SKM-1 (cell line): Measurements from ENCODE around the gene ATG4B.

ENCODE experiments used
- DNase-seq: peaks from one replicate; lab custom pipeline; 2025; ENCODE audit not compliant: unreplicated experiment; lab: John Stamatoyannopoulos, UW

The ATG4B gene

GRCh38 chr2:241680827-241681599 lies 43.5 kb downstream of the ATG4B start:
- no peak for DNase-seq

- DNase-seq: no peak
These were observed 48.8 kb downstream of the ATG4B start for GRCh38 chr2:241686324-241686649.

DNA sequence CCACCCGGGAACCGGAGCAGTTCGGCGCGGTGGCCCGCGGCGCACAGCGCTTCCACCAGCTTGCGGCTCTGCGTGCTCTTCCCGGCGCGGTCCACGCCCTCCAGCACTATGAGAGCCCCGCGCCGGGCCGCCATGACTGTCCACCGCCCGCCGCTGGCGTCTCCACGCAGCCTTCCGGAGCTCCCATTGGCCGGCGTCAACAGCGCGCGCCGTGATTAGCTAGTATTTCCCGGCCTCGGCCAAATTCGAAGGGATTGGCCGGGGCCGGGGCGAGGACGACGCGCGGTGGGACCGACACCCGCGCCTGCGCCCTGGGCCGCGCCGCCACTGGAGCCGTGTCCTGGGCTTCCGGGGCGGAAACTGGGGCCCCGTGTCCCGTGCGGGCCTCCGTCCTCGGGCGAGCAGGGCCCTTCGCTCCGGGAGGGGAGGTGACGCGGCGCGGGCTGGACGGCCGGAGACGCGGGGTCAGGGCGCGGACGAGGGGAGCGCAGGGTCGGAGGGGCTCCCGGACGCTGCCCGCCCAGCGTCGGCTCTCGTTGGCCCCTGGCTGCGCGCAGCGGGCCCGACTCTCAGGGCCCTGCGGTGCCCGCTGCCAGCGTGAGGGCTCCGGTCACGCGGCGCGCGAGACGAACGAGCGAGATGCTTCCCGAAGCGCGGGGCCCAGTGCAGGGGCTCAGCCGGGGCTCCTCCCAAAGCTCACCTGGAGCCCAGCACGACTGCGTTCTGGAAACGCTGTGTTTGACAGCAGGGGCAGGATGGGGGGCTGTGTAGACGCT lies 49.3 kb downstream of the ATG4B start, which contains the start of gene DTYMK:
Gene DTYMK (minus strand): TSS at position 166 of the 776 bp plus-strand sequence. CDS start 32 bp downstream, at position 134.
- peak; percentile 86 for DNase-seq

DNA sequence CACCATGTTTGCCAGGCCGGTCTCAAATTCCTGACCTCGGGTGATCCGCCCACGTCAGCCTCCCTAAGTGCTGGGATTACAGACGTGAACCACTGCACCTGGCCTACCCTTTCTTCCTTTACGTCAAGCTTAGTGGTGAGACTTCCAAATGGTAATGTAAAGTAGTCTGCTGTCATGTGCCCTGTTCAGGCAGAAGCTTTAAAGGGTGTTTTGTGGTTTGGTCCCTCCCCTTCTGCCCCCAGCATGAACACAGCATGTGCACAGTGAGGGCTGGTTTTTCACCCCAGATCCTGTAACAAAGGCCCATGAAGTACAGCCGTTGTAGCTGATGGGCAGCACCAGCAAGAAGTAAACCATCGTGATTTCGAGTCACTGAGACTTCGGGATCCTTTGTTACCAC lies 51.8 kb downstream of the ATG4B start:
- no peak for DNase-seq

DNA sequence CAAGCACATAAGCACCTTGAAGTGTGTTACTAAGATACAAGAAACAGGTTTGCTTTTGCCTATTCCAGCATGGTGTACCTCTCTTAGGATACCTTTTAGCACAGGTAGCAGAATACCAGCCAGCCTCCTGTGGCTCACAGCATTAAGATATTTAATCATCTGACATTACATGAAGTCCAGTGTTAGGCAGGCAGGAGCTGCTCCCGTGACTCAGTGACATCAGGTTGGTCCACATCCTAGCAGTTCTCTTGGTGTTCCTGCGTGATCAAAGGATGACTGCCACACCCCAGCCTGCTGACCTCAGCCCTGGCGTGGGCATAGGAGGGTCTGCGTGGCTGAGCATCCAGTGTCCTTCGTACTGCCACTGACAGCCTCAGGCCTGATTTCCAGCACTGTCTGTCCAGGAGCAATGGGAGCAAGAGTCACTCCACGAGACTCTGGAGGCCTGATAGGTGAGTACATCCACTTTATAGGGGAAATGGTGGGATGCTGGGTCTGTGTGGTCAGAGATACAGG lies 52.8 kb downstream of the ATG4B start:
- no peak for DNase-seq

- no peak for DNase-seq
These were observed 55.0 kb downstream of the ATG4B start for GRCh38 chr2:241692448-241692847.

- no peak for DNase-seq
These were observed 58.2 kb downstream of the ATG4B start for GRCh38 chr2:241695651-241696050.

DNA sequence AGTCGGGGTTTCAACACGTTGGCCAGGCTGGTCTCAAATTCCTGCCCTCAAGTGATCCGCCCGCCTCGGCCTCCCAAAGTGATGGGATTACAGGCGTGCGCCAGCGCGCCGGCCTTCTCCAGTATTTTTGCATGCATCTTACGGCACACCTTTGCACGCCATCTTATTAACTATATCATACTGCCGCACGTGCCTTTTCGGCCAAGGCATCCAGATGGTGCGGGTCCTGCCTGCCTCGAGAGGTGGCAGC lies 63.6 kb downstream of the ATG4B start:
- DNase-seq: no peak

GRCh38 chr2:241701399-241702154 lies 64.1 kb downstream of the ATG4B start, which contains the start of gene ING5:
ING5 (plus strand) TSS chr2:241702039; CDS start chr2:241702066, 27 bp downstream.
- peak; percentile 79 for DNase-seq

DNA sequence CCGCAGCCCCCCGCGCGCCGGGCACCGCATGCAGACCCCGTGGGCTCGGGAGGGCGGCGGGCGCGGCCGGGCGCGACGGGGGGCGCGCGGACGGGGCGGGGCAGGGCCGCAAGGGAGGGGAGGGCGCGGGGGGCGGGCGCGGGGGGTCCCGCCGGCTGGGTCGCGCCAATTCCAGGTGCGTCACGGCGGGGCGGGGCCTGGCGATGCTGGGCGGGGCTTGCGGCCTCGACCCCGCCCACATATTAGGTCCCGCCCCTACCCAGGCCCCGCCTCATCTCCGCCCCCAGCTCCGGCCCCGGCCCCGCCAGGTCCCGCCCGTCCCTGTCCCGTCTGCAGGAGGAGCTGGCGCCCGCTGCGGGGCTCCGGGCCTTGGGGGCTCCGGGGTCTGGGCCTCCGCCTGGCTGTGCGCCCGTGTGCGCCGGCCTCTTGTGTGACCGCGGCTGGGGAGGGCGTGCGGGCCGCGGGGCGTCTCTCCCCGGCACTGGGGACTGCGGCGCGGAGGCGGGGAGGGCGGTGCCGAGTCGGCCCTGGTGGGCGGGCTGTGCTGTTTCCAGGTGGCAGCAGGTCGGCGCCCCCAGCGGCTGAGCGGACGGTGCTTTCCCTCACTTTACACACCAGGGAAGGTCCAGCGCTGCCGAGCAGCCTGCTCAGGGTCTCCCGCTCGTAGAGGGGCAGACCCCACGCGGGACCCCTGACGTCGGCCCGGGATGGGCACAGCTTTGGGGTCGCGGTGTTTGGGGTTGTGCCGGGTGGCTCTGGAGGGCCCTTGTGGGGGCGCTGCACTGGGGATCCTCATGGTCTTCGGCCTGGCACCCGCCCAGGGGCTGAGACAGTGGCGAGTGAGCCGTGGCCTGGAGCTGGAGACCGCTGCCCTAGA lies 64.9 kb downstream of the ATG4B start:
- peak; percentile 47 for DNase-seq

DNA sequence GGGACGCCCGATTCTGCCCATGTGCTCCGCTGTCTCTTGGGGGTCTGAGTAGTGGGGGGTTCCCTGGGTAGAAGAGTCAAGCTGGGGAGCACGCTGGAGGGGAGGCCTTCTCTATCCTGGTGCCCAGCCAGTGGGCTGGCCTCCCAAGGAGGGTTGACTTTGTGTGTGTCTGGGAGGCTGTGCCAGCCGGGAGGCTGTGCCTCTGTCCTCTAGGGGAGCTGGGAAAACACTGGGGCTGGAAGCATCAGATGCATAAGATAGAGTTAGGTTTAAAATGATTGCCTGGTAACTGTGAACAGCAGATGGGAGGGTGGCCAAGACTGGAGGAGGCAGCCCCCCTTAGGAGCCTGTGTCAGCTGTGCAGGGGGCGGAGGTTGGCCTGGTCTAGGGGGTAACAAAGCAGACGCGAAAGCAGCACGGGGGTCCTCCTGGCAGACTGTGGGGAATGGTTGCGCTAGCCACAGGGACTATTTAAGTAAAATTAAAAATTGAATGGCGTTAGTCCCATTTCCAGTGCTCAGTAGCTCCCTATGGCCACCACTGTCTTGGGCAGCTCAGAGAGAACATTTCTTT lies 65.6 kb downstream of the ATG4B start:
- DNase-seq: no peak

- DNase-seq: no peak
These were observed 69.0 kb downstream of the ATG4B start for GRCh38 chr2:241706537-241706936.

- no peak for DNase-seq
These were observed 71.4 kb downstream of the ATG4B start for GRCh38 chr2:241708879-241709278.

- DNase-seq: no peak
These were observed 81.6 kb downstream of the ATG4B start for GRCh38 chr2:241719093-241719492.

DNA sequence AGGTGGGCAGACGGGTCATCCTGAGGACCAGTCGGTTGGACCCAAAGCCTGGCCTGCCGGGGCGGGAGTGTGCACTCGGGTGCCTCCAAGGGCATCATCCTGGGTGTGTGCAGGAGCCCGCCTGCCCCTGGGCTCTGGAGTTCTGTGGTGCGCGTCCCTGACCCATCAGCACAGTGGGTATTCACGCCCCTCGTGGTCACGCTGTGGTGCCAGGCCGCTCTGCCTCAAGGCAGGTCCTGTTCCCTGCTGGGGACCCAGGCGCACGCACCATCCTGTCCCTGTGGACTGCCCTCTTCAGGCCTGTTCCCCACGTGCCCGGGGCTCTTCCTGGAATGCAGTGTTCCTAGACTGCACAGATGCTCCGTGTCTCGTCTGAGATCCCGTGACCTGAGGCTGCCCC lies 82.6 kb downstream of the ATG4B start:
- no peak for DNase-seq

- no peak for DNase-seq
These were observed 83.1 kb downstream of the ATG4B start for GRCh38 chr2:241720560-241720959.

DNA sequence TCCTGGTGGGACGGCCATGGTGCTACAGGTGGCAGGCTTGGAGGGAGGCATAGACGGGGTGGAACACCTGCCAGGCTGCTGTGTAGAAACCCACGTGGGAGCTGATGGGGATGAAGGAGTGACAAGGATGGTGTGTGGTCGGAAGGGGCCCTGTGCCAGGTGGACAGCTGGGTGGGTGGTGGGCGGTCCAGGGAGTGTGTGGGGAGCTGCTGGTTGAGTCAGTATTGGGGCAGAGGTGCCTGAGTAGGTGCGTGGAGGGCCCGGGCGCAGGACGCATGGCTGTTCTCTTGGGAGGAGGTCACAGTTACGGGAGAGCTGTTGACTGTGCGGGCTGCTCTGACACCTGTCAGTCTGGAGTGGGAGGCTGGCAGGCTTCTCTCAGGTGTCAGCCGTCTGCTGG lies 84.4 kb downstream of the ATG4B start:
- DNase-seq: no peak

DNA sequence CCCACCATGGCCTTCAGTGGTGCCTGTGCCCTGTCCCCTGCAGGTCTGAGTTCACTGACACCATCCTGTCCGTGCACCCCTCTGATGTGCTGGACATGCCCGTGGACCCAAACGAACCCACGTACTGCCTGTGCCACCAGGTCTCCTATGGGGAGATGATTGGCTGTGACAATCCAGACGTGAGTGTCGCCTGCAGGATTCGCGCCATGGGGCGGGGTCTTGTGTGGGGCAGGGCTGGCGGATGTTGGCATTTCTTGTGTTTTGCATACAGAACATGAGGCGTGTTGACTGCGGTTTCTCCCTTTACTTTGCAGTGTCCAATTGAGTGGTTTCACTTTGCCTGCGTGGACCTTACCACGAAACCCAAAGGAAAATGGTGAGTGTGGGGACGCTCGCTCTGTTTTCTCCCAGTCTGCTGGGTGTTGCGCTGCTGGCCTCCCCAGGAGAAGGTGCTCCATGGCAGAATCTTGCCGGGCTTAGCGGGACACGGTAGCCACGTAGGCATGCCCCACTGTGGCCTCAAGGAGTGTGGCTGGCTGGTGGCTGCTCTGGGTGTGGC lies 85.5 kb downstream of the ATG4B start:
- DNase-seq: no peak
